ENCODE measurements around the gene REG3G.
"Not testable (repeated sequence)": the region's sequence is repeated elsewhere in the genome, so short reads cannot be mapped to it uniquely, and the experiment has no call there.

REG3G gene

GRCh38 chr2:79016342-79016741, 9.2 kb upstream of the REG3G start:
- DNase-seq (ENCODE audit: low read depth), result no peak

GRCh38 chr2:79026061-79026460, 559 bp downstream of the REG3G start:
- DNase-seq (ENCODE audit: low read depth), result no peak

GRCh38 chr2:79039944-79040343, 14.4 kb downstream of the REG3G start:
- no peak for DNase-seq (ENCODE audit: low read depth)

GRCh38 chr2:79041032-79041448, 15.5 kb downstream of the REG3G start:
- no peak for DNase-seq (ENCODE audit: low read depth)

GRCh38 chr2:79053486-79053885, 28.0 kb downstream of the REG3G start:
- not testable (repeated sequence) for DNase-seq (ENCODE audit: low read depth)

GRCh38 chr2:79054769-79055168, 29.3 kb downstream of the REG3G start:
- not testable (repeated sequence) for DNase-seq (ENCODE audit: low read depth)

GRCh38 chr2:79065201-79065600, 39.7 kb downstream of the REG3G start:
- no peak for DNase-seq (ENCODE audit: low read depth)

- DNase-seq (ENCODE audit: low read depth), result no peak
Measured at GRCh38 chr2:79071078-79071477, 45.6 kb downstream of the REG3G start.

All from T follicular helper cell (primary cell).